SU-DHL-6 (cell line): ENCODE results near the gene IFNG-AS1.

Source experiments
- EZH2phosphoT487 ChIP-seq: fragments of 200-600 bp; sonication (generic), shearing (Covaris generic); conservative IDR thresholded peaks from 2 replicates; pipeline ENCODE4 v1.6.1; 2018; ENCODE audit warnings: mild to moderate bottlenecking, antibody characterized with exemption, low read length, moderate library complexity, mixed read lengths
- TF ChIP-seq, protein P1 (sequence below): fragments of 200-600 bp; sonication (generic); IDR thresholded peaks from one replicate; pipeline ENCODE4 v1.5.1; 2017; ENCODE audit warnings: antibody characterized with exemption, mild to moderate bottlenecking, low read length, moderate library complexity; ENCODE audit not compliant: insufficient read depth, poor library complexity, severe bottlenecking

DNA sequence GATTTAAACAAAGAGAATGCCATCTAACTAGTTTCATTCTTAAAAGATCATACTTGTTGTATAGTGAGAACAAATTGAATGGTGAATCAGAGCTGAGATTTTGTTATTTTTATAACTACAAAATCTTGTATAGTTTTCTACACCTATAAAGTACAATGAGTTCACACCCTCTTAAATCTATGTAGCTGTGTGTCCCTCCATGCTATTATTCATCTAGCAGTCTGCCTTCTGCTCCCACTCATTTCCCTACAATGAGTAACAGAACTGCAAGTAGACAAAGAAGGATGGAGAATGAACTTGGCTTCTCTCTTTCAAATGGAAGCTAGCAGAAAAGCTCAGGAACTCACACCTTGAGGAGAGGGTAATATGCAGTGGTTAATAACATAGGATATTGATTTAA is 7.1 kb downstream of the IFNG-AS1 start:
- TF ChIP-seq EZH2phosphoT487 = no peak
- TF ChIP-seq, protein P1, sequence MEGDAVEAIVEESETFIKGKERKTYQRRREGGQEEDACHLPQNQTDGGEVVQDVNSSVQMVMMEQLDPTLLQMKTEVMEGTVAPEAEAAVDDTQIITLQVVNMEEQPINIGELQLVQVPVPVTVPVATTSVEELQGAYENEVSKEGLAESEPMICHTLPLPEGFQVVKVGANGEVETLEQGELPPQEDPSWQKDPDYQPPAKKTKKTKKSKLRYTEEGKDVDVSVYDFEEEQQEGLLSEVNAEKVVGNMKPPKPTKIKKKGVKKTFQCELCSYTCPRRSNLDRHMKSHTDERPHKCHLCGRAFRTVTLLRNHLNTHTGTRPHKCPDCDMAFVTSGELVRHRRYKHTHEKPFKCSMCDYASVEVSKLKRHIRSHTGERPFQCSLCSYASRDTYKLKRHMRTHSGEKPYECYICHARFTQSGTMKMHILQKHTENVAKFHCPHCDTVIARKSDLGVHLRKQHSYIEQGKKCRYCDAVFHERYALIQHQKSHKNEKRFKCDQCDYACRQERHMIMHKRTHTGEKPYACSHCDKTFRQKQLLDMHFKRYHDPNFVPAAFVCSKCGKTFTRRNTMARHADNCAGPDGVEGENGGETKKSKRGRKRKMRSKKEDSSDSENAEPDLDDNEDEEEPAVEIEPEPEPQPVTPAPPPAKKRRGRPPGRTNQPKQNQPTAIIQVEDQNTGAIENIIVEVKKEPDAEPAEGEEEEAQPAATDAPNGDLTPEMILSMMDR = no peak
